SHP77 treated with DMSO at 0.1 percent for 48 hours (cell line): ENCODE data around the gene POTEB.
"Not testable (repeated sequence)": the region's sequence is repeated elsewhere in the genome, so short reads cannot be mapped to it uniquely, and the experiment has no call there.

Experiments used
- DNase-seq: peaks from one replicate; lab custom pipeline; 2025; lab: John Stamatoyannopoulos, UW

The POTEB gene

GRCh38 chr15:21877635-21878034 lies at the start of gene POTEB:
TSS of gene POTEB (minus strand) at chr15:21877735. CDS start at chr15:21877246, 489 bp downstream.
- DNase-seq = not testable (repeated sequence)

GRCh38 chr15:21890955-21891354 lies 13.4 kb upstream of the POTEB start:
- not testable (repeated sequence) for DNase-seq

- DNase-seq = not testable (repeated sequence)
These were observed 12.0 kb upstream of the POTEB start for GRCh38 chr15:21889542-21889941.

- DNase-seq = not testable (repeated sequence)
These were observed 38.7 kb downstream of the POTEB start for GRCh38 chr15:21838831-21839230.
